Coronary artery (tissue), 2 donors: ENCODE data around the gene MAPK10.

Experiments
- DNase-seq: peaks from one replicate; pipeline ENCODE4 v3.0.0-alpha.2; 2017; ENCODE audit warnings: low spot score
- H3K27ac ChIP-seq, 2 donors: fragments of 200-600 bp; sonication (generic); one replicate each; pipeline ENCODE4 v1.5.1; 2016 to 2019
- H3K4me3 ChIP-seq: fragments of 200-600 bp; sonication (generic); 2 replicates; pipeline ENCODE4 v1.5.1; 2016; ENCODE audit warnings: mild to moderate bottlenecking, moderate library complexity
- TF ChIP-seq, protein P1 (sequence below): fragments of 200-600 bp; sonication (generic); IDR thresholded peaks from one replicate; pipeline ENCODE4 v1.5.1; 2019; ENCODE audit warnings: antibody characterized with exemption

Gene MAPK10

DNA sequence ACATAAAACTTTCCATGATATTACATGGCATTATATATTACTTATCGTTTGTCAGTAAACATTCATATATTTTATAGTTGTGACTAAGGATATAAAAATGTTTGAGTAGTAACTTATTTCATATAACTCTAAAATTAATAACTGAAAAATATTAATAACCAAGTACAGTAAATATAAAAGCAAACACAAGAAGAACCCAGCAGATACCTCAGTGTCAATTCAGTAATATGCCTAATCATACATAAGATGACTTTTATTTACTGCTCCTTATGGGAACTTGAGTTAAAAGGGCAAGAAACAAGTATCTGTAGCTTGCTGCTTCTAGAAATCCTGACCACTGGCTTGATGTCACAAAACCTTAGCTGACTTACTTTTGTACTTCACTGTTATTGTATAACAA, 28.4 kb upstream of the MAPK10 start:
- TF ChIP-seq, protein P1, sequence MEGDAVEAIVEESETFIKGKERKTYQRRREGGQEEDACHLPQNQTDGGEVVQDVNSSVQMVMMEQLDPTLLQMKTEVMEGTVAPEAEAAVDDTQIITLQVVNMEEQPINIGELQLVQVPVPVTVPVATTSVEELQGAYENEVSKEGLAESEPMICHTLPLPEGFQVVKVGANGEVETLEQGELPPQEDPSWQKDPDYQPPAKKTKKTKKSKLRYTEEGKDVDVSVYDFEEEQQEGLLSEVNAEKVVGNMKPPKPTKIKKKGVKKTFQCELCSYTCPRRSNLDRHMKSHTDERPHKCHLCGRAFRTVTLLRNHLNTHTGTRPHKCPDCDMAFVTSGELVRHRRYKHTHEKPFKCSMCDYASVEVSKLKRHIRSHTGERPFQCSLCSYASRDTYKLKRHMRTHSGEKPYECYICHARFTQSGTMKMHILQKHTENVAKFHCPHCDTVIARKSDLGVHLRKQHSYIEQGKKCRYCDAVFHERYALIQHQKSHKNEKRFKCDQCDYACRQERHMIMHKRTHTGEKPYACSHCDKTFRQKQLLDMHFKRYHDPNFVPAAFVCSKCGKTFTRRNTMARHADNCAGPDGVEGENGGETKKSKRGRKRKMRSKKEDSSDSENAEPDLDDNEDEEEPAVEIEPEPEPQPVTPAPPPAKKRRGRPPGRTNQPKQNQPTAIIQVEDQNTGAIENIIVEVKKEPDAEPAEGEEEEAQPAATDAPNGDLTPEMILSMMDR: no peak
- no peak overlapping the region for H3K27ac ChIP-seq
- H3K4me3 ChIP-seq: no peak overlapping the region
- DNase-seq: no peak

DNA sequence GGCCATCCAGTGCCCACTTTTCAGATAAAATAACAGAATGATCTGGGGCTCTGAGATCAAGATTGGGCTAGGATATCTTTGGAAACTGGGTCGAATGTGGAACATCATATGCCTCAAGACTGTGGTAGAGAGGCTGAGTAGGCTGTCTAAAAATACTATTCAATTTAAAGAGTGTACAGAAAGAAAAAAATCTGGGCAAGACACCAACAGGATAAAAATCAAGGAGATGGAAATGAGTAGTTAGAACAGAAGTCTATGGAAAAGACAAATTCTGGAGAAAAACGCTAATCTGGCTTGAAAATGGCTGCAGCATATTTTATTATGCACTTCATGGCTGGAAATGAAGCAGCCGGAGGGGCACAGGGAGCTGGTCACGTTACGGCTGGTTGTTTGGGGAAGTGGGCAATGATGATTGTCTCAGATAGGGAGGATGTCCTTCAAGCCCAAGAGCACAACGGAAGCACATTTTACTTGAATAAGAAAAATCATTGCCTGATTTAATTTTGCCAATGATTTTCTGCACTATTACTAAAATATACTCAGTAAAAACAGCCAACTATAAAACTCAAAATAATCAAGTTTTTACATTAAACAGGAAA, 27.1 kb upstream of the MAPK10 start:
- Histone ChIP-seq H3K4me3 (no peak overlapping the region), H3K27ac (no peak overlapping the region)
- TF ChIP-seq, protein P1: no peak
- no peak for DNase-seq

DNA sequence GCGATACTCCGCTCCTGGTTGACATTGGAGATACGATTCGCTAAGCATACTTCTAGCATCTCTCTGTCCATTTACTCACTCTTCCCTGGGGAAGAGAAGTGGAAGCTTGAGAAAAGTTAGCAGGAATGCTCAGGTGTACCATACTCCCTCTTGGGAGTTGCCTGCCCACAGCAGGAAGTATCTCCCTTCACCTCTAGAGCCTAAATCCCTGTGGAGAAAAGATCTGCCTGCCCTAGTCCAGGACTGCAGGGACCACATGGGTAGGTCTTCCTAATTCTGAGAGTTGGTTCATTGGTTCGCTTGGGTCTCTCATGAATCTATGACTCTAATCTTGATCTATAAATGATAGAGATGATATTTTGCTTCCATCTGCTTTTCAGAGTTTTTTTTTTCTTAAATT, 26.3 kb upstream of the MAPK10 start:
- TF ChIP-seq, protein P1: no peak
- no peak overlapping the region for H3K27ac ChIP-seq
- DNase-seq: no peak
- H3K4me3 ChIP-seq: no peak overlapping the region

DNA sequence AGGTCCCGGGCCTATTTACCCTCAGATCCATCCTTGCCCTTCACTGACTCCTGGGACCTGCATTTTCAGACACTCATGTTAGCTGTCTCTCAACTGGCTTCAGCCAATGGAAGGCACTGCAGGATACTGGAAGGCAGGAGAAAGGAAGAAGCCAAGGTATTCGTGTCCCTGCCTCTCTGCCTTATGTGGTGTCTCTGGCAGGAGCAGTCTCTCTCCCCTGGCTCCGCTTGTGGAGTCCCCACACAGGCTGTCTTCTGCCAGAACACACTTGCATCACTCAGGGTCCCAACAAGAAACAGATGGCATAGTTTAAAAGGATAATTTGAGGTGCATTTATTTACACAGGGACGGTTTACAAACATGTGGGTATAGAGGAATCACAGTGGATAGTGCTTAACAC, 21.6 kb upstream of the MAPK10 start:
- TF ChIP-seq, protein P1: no peak
- Histone ChIP-seq H3K27ac (no peak overlapping the region), H3K4me3 (no peak overlapping the region)
- no peak for DNase-seq

DNA sequence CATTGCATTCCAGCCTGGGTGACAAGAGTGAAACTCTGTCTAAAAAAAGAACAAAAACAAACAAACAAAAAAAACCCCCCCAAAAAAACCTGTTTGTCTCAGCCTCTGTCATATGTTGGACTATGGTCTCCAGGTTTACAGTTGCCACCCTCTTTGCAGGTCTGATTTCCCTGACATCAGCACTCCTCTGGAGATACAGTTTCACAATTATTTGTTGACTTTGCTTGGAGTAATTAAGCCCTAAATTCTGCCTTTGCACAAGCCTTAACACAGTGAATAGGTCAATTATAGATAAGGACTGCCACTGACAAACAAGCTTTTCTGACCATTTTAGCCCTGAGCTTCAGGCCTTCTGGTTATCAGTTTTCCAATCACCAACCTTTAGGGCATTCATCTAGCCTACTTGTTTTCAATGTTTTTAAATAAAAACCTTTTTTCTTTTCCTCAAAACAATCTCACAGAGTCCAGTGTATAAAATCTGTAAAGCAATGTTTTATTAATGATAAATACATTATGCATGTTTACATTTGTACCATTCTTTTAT, 20.4 kb upstream of the MAPK10 start:
- DNase-seq: no peak
- H3K27ac ChIP-seq: no peak overlapping the region
- TF ChIP-seq, protein P1: no peak
- no peak overlapping the region for H3K4me3 ChIP-seq

DNA sequence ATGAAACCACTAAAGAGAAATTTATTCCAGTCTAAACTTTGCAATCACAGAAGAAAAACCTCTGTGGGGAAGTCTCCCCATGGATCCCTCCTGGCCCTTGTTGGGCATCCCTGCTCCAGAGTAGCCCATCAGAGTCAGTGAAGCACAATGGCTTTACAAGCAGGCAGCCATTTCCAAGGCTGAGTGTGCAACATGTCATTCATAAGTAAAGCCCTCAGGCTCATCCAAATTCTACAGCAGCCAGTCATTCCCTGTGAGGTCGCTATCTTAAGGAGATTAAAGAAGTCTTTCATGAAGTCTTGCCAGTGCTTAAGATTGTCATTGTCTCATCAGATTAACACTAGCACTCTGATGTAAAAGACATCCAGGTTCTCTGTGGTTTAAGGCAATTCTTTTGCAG, 17.0 kb upstream of the MAPK10 start:
- H3K4me3 ChIP-seq: no peak overlapping the region
- DNase-seq: no peak
- TF ChIP-seq, protein P1: no peak
- no peak overlapping the region for H3K27ac ChIP-seq

DNA sequence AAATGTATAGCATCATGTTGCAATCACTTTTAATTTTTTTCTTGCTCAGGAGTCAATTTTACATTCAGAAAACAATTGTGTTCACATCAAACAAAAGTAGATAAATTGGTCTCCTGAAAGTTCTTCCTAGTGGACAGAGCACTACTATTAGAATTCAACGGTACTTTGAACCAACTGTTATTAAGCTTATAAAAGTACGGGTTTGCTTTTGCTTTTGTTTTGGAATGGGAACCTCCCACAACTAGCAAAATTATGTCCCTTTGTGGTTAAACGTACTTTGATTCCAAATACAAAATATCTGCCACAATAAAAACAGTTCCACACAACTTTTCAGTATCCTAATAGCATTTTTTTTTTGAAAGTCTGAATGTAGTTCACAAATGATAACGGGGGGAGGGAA, 8.6 kb upstream of the MAPK10 start:
- Histone ChIP-seq H3K4me3 (no peak overlapping the region), H3K27ac (no peak overlapping the region)
- TF ChIP-seq, protein P1: no peak
- DNase-seq: no peak
